HG03342 (cell line): ENCODE measurements around the gene MSH6.

Experiments
- ATAC-seq: cut with Tn5 transposase; IDR thresholded peaks from one replicate; pipeline ENCODE4 v1.9.1; 2021; ENCODE audit warnings: mild to moderate bottlenecking, moderate library complexity; ENCODE audit not compliant: unreplicated experiment

The MSH6 gene

DNA sequence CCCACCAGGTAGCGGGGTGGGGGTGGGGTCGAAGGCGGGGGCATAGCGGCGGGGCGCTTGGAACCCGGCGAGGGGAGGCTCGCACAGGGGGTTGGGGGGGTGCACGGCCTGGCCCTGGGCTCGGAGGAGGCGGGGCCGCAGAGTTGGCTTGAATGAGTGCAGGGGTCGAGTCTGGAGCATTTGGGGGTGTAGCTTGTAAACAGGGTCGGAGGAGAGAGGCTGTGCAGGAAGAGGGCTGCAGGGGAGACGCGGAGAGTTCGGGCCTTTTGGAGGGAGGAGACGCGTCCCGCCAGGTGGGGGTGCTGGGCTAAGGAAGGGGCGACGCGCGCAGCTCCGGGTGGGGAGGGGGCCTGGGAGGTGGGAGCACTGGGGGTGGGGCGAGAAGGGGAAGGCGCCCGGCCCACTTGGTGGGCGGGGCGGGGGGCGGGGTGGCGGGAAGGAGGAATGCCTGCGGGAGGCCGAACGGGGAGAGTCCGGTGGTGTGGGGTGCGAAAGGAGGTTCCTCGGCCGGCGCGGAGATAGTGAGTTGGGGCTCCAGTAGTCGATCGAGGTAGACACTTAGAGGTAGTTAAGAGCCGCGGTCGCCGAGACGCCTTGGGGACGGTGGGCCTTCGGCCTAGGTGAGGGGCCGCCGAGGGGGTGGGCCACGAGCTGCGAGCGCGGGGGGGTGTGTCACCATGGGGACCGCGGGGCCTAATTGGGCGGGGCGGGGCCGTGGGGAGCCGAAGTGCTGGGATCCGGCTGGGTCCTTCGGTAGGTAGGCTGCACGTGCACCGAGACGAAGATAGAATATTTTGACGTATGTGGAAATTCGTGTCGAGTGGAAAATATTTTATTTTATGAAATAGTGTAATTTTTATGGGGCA is 774 bp downstream of the MSH6 start:
- peak; percentile 28 for ATAC-seq

DNA sequence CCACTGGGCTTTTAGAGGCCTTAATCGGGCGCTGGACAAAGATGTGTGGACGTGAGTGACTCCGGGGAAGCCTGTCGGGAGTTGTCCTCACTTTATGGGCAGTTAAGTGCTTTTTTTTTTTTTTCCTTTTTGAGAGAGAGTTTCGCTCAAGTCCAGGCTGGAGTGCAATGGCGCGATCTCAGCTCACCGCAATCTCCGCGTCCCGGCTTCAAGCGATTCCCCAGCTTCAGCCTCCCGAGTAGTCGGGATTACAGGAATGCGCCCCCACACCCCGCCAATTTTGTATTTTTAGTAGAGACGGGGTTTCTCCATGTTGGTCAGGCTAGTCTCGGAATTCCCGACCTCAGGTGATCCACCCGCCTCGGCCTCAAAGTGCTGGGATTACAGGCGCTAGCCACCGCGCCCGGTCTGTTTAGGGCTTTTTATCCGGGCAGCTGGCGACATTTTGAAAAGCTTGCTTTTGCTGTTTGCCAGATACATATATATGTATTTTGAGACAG is 1.5 kb downstream of the MSH6 start:
- no peak for ATAC-seq

DNA sequence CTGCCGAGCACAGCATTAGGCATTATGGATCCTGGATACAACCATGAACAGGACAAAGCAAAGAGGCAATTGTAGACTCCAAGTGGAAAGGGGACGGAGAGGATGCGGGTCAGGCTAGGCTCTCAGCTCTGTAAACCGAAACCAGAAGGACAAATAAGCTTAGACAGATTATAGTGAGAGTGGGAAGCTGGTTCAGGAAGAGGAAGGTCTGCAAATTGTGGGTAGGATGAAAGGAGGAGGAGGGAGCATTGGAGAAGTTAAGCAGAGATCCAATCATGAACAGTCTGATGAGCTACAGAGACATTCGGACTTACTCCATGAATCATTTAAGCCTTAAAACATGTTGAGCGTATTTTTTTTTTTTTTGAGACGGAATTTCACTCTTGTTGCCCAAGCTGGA is 3.0 kb downstream of the MSH6 start:
- ATAC-seq = no peak

DNA sequence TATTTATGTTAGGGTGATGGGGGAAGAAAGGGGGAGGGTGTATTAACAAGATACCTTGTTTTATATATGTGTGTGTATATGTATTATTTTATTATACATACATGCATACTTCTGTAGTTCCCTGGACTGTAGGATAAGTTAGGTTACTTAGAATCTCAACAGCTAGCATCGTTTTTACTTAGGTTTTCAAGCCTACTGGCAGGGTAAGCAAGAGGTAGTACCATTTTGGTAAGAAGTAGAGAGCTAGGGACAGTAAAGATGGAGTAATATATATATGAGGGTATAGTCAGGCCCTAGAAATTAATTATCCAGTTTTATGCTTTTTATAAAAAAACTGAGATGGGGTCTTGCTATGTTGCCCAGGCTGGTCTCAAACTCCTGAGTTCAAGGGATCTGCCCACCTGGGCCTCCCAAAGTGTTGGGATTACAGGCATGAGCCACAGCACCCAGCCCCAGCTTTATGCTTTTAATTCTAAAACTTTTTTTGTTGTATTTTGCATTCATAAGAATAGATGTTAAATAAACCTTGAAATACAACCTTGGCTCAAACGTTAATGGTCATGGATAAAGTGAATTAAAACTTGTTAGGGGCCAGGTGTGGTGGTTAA is 13.2 kb downstream of the MSH6 start:
- no peak for ATAC-seq

DNA sequence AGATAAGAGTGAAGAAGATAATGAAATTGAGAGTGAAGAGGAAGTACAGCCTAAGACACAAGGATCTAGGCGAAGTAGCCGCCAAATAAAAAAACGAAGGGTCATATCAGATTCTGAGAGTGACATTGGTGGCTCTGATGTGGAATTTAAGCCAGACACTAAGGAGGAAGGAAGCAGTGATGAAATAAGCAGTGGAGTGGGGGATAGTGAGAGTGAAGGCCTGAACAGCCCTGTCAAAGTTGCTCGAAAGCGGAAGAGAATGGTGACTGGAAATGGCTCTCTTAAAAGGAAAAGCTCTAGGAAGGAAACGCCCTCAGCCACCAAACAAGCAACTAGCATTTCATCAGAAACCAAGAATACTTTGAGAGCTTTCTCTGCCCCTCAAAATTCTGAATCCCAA is 15.7 kb downstream of the MSH6 start:
- no peak for ATAC-seq

DNA sequence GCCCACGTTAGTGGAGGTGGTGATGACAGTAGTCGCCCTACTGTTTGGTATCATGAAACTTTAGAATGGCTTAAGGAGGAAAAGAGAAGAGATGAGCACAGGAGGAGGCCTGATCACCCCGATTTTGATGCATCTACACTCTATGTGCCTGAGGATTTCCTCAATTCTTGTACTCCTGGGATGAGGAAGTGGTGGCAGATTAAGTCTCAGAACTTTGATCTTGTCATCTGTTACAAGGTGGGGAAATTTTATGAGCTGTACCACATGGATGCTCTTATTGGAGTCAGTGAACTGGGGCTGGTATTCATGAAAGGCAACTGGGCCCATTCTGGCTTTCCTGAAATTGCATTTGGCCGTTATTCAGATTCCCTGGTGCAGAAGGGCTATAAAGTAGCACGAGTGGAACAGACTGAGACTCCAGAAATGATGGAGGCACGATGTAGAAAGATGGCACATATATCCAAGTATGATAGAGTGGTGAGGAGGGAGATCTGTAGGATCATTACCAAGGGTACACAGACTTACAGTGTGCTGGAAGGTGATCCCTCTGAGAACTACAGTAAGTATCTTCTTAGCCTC is 16.2 kb downstream of the MSH6 start:
- ATAC-seq = no peak

DNA sequence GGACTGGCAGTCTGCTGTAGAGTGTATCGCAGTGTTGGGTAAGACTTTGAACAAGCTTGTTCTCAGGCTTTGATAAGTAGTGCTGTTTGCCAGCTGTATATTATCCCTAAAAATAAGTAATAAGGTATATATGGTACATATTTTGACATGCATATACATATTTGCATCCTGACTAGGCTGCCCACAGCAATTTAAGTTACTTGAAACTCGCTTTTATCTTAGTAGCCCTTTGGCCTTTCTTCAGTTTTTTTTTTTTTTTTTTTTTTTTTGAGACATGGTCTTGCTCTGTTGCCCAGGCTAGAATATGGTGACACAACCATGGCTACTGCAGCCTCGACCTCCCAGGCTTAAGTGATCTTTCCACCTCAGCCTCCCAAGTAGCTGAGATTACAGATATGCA is 18.2 kb downstream of the MSH6 start:
- no peak for ATAC-seq

DNA sequence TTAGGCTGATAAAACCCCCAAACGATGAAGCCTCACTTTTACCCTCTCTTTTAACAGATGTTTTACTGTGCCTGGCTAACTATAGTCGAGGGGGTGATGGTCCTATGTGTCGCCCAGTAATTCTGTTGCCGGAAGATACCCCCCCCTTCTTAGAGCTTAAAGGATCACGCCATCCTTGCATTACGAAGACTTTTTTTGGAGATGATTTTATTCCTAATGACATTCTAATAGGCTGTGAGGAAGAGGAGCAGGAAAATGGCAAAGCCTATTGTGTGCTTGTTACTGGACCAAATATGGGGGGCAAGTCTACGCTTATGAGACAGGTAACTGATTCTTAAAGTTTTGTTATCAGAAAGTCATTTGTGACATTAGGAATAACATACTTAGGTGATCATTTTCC is 20.4 kb downstream of the MSH6 start:
- no peak for ATAC-seq

DNA sequence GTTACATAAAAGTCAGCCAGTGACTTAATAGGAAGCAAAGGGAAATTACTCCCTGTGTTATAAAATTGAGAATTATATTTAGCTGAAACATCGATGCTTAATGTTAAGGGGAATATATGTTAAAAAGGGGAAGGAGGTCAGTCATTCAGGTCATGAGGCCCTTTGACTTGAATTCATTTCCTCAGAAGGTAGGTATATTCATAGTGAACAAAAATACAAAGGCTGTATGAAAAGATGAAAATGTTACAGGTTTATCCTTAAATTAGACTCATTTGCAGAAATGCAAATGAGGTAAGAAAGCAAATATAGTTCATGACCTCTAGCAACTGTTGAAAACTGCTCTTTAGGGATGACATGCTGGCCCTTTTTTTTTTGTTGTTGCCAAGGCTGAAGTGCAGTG is 20.8 kb downstream of the MSH6 start:
- ATAC-seq = no peak

DNA sequence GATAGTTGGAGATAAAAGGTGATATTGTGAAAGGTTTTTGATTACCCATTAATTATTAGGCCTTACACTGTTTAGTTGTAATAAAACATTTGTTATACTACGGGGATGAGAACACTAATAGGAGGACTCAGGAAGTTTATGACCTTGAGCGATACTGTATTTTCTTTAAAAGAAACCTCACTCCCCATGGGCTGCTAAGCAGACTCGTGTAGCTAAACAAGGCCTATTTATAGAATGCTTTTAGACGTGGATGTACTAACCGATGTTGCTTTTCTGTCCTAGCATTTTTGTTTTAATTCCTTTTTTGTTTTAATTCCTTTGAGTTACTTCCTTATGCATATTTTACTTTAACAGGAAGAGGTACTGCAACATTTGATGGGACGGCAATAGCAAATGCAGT is 22.9 kb downstream of the MSH6 start:
- ATAC-seq = no peak

DNA sequence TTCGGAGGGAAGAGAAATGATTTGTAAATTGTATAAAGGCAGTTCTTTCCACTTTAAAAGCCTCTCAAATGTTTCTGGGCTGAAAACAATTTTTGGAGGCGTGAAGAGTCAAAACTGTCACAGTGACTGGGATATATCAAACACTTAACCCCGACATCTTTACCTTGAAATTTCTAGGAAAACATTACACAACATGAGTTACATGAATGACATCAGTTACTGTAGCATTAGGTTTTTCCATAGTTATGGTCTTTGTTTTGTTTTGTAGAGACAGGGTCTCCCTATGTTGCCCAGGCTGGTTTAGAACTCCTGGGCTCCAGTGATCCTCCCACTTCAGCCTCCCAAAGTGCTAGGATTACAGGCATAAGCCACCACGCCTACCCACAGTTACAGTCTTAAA is 25.7 kb downstream of the MSH6 start:
- no peak for ATAC-seq

DNA sequence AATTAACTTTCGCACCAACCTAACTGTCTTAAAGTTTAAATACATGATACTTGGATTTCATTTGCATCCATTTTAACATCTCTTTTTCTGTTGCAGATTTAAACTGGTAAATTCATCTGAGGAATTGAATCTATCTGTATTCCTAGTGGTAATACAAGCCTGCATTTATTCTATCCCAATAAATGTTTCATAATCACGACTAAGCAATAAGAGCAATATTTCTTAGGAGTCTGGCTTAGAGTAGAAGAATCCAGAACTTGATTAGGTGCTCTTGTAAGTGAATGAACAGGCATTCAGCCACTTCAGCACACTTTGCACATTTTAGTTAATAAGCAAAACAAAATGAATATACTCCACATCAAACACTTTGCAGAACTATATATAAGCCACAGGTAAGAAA is 27.0 kb downstream of the MSH6 start:
- no peak for ATAC-seq

DNA sequence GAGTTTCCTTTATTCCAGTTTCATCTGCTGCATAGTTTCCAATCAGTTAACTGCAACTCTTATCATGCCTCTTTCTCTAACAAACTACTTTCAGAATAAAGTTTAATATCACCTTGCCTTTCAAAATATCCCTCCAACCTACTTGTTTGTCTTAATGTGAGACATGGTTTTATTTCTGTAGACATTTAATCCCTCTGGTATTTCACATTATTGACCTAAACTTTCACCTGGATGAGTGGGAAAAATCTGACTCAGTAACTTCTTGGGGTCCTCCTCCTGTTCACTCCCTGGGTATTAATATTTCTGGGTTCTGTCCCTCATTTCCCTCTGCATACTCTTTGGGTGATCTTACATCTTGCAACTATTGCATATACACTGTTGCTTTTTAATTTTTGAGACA is 27.9 kb downstream of the MSH6 start:
- no peak for ATAC-seq

DNA sequence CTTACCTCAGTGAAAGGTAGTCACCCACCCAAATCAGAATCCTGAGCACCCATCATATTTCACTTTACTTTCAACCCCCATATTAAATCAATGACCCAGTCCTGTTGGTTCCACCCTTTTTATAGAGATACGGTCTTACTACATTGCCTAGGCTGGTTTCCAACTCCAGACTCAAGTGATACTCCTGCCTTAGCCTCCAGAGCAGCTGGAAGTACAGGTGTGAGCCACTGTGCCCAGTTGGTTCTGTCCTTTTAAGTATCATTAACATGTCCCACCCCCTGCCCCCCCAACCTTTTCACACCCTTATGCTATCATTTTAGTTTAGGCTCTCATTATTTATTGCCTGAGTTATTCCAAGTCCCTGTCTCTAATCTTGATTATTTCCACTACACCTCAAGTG is 28.7 kb downstream of the MSH6 start:
- ATAC-seq = no peak

DNA sequence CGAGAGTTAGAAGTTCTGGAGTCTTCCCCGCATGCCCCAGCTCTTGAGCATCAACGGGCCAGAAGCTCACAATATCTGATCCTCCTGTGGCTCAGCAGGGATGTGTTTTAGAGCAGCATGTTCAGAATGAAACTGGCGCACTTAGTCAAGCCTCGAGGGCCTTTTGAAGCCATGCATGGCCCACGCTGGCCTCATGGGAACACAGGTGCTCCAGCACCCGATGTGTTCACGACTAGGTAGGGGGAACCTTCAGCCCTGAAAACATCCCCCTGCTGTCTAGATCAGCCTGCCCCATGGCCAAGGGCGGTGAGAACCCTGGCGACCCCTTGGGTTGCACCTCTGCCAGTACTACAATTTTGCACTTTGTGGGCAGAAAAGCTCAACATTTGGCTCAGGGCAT is 32.8 kb downstream of the MSH6 start:
- no peak for ATAC-seq

DNA sequence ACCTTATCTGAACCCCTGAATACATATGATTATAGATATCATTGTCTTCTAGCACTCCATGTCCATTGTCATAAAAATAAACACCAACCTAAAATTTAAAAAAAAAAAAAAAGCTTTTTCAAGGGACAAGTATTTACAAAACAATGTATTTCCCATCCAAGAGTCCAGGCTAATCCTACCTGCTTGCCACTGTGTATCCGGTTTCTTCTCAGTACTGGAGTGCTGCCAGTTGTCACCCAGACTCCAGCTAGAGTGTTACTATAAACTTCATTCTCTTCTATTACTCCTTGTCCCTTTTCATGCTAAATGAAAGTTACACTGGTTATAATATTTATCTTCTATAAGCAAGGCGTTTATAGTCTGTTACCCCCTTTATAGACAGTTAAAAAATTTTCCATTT is 35.8 kb downstream of the MSH6 start:
- no peak for ATAC-seq

DNA sequence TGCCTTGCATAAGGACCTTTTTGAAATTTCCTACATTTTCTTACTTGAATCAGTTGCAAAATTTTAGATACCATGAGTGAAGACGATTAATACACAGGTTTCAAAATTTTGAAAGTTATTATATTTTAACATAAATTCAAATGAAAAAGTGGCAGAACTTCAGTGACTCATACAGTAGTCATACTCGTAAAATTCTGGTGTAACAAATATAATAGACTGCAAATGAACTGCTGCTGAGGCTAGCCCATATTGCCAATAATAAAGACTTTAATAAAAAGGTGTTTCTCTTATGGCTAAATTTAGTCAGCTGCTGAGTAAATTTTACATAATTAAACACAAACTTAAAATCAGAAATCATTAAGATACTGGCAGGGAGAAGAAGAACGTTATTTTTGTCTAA is 36.9 kb downstream of the MSH6 start:
- ATAC-seq = no peak

DNA sequence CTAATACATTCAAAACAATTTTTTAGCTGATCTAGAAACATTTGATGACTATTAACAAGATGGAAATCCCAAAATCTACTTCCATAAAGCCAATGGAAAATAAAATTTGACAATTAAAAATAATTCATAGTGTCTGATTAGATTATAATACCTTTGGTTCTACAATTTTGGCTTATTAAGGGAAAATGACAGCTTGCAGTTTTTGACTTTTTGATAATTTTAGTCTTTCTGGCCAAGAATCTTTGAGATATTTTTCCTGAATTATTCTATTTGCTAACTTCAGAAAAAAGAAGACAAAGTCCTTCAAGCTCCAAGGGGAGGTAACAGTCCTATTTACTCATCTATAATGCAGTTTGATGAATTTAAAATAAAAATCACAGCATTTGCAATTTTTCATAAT is 39.6 kb downstream of the MSH6 start:
- ATAC-seq = no peak

DNA sequence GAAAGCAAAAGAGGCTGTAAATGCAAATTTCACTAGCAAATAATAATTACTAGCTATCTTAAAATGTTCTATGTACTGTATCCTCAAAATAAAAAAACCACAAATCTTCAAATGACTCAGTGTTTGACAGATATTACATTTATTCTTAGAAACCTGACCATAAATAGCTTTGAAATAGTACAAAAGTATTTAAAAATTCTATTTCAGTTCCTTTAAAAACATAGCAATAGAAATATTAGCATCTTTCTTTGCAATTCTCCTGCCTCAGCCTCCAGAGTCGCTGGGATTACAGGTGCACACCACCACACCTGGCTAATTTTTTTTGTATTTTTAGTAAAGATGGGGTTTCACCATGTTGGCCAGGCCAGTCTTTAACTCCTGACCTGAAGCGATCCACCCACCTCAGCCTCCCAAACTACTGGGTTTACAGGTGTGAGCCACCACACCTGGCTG is 50.6 kb downstream of the MSH6 start:
- peak; percentile 75 for ATAC-seq

DNA sequence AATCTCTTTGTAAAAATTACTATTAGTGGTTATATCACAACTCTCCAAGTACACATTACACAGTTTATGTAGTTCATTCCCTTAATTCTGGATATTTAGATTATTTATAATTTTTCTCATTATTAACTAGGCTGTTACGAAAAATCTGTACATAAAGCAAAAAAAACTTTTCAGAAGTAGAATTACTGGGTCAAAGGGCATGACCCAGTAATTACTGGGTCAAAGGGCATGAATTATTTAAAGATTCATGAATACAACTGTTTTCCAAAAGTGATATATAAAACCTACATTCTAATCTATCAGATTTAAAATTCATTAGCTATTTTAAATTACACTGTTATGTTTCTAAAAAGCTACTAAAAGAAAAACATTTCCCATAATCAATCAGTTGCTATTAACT is 55.3 kb downstream of the MSH6 start:
- ATAC-seq = no peak

DNA sequence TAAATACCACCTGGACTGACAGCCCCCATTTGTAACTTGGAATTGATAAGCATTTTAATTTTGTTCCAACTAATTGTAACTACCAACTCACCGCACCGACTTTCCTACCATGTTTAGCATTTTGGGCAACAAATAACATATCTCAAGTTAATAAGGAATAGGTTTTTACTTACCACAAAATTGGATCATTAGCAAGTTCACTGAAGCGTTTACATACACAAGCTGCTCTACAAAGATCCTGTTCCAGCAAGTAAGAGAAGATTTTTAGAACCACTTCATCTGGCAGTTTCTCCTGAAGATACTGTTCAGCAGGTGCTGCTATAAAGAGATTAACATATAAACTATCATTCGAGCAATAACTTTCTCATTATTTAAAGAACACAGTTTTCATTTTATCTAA is 55.7 kb downstream of the MSH6 start:
- ATAC-seq = no peak

DNA sequence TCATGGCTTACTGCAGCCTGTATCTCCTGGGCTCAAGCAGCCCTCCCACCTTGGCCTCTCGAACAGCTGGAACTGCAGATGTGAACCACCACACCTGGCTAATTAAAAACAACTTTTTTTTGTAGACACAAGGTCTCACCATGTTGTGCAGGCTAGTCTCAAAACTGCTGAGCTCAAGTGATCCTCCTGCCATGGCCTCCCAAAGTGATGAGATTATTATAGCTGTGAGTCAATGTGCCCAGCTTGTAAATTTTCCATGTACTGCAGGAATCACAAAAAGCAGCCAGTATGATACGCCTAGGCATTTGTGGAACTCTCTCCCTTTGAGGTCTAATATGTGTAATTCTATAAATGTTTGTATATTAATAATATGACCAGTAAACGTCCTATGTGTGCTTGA is 59.9 kb downstream of the MSH6 start:
- ATAC-seq = no peak
